ENCODE measurements around the gene CCDC70. TPM values are rescaled to one million over a fixed set of nuclear protein-coding genes. Genes with fewer than 3 reads are reported as not detected.
A peak's percentile ranks its signal among the peaks of the same experiment; 100 is the strongest.
"Not testable (repeated sequence)": the region's sequence is repeated elsewhere in the genome, so short reads cannot be mapped to it uniquely, and the experiment has no call there.

The CCDC70 gene
- total RNA-seq, 1 donor from 2014 or later: not detected

DNA sequence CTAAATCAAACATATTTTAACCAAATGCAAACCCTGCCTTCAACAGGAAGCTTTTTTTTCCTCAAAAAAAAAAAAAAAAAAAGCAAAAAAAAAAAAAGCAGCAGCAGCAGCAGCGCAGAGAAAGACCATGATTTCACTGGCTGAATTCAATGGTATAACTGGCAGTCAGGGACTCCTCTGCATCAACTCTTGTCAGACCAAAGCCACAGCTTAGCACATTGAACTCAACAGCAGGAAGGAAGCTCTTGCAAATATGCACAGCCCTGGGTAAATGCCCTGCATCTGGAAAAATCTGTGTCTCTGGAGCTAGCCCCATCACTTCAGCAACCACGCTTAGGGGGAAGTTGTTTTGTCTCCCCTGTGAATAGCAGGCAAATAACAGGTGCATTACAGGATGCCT, 40.2 kb upstream of the CCDC70 start:
- peak overlapping the region; percentile 42 for H3K27ac ChIP-seq
- no peak for TF ChIP-seq CTCF (IDR thresholded peaks at IDR 0.05)
- no peaks in the 10 kb centered on the region for H3K27me3 ChIP-seq
- no peak for ATAC-seq
- intact Hi-C loops (cut with DNase I): no loop called here
- H3K9me3 ChIP-seq: no peaks in the 10 kb centered on the region
- H3K4me3 ChIP-seq: no peak overlapping the region
- H3K4me1 ChIP-seq: peaks cover 30% of the 10 kb centered on the region
- DNase-seq: no peak
- no peaks in the 10 kb centered on the region for H3K36me3 ChIP-seq

DNA sequence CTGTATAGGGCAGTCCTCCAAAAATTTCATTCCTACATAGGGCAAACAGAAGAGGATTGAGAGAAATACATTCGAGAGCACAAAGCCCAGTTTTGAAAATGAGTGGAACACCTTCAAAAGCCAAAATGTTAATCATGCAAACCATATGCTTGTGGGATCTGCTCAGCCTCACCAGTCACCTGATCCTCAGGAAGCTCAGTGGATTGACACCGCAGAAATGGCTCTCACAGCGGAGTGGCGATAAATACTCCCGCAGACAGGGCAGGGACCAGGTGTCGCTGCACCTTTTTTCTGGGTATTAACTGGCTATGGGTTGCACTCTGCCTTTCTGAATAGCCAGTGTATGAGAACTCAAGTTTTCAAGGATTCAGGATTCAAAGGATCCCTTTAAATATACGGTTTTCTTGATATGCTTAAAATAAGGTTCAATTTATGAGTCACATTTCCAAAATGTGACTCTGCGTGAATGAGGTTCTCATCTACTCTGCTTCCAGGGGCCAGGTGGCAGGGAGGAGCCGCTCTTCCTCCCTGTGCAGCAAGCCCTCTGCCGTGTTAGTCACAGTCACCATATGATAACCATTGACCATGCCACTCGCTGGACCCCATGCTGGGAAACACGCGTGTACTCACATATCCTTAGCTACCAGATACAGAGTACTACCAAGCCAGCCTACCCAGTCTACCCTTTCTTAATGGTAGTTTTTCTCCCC, 39.5 kb upstream of the CCDC70 start:
- Histone ChIP-seq H3K27me3 (no peaks in the 10 kb centered on the region), H3K9me3 (no peaks in the 10 kb centered on the region), H3K4me3 (no peak overlapping the region), H3K36me3 (no peaks in the 10 kb centered on the region), H3K27ac (peak overlapping the region; percentile 42), H3K4me1 (peaks cover 32% of the 10 kb centered on the region)
- TF ChIP-seq CTCF (IDR thresholded peaks at IDR 0.05): no peak
- ATAC-seq (no peak), DNase-seq (no peak)
- intact Hi-C loops (cut with DNase I): no loop called here

DNA sequence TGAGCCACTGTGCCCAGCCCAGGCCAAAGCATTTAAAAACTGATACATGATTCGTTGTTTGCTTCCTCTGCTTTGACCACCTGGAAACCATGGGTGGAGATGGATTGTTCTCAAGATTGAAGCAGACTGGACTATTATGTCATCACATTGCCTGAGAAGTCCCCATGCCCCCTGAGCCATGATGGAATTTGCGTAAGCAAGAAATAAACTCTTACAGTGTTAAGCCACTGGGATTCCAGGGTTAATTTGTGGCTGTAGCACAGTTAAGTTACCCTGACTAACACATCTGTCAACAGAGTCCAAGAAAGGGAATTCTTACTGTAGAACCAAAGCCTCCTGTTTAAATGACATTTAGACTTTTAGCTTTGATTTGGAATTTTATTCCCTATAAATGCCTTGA, 38.4 kb upstream of the CCDC70 start:
- H3K27ac ChIP-seq: no peak overlapping the region
- DNase-seq: no peak
- no peak for TF ChIP-seq CTCF (IDR thresholded peaks at IDR 0.05)
- no peak for ATAC-seq
- intact Hi-C loops (cut with DNase I): no loop called here
- peaks cover 32% of the 10 kb centered on the region for H3K4me1 ChIP-seq
- H3K27me3 ChIP-seq: no peaks in the 10 kb centered on the region
- H3K36me3 ChIP-seq: no peaks in the 10 kb centered on the region
- H3K9me3 ChIP-seq: no peaks in the 10 kb centered on the region
- H3K4me3 ChIP-seq: no peak overlapping the region

GRCh38 chr13:51823863-51824262, 37.9 kb upstream of the CCDC70 start:
- H3K9me3 ChIP-seq: no peaks in the 10 kb centered on the region
- no peak overlapping the region for H3K4me3 ChIP-seq
- no peaks in the 10 kb centered on the region for H3K27me3 ChIP-seq
- intact Hi-C loops (cut with DNase I): no loop called here
- no peak for ATAC-seq
- no peaks in the 10 kb centered on the region for H3K36me3 ChIP-seq
- TF ChIP-seq CTCF (IDR thresholded peaks at IDR 0.05): no peak
- H3K4me1 ChIP-seq: peaks cover 32% of the 10 kb centered on the region
- no peak for DNase-seq
- no peak overlapping the region for H3K27ac ChIP-seq

GRCh38 chr13:51824712-51825111, 37.1 kb upstream of the CCDC70 start:
- H3K36me3 ChIP-seq; ATAC-seq; H3K4me3 ChIP-seq; H3K27me3 ChIP-seq; DNase-seq; intact Hi-C loops (cut with DNase I); H3K9me3 ChIP-seq: not testable (repeated sequence)
- H3K27ac ChIP-seq: peak overlapping the region; percentile 60
- H3K4me1 ChIP-seq: peaks cover 32% of the 10 kb centered on the region

DNA sequence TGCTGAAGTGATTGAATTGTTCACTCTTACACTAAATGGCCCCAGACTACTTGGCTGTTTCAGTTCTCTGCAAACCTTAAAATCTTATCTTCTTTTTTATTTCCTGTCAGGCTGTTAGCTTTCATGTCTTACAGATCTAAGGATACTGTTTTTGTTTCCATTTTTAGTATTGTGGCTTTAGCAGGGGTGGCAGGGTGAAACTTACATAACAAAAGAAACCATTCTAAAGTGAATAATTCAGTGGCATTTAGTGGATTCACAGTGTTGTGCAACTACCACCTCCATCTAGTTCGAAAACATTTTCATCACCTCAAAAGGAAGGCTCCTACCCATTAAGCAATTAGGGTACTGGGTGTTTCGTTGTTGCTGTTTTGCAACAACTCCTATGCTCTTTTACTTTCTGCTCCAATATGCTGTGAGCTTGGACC, 36.6 kb upstream of the CCDC70 start:
- H3K4me3 ChIP-seq: no peak overlapping the region
- peak overlapping the region; percentile 60 for H3K27ac ChIP-seq
- intact Hi-C loops (cut with DNase I): no loop called here
- ATAC-seq (peak; percentile 58), DNase-seq (no peak)
- H3K9me3 ChIP-seq: no peaks in the 10 kb centered on the region
- TF ChIP-seq CTCF (IDR thresholded peaks at IDR 0.05): no peak
- H3K36me3 ChIP-seq: no peaks in the 10 kb centered on the region
- H3K4me1 ChIP-seq: peaks cover 32% of the 10 kb centered on the region
- H3K27me3 ChIP-seq: no peaks in the 10 kb centered on the region

Data from upper lobe of right lung (tissue), 1 donor.